NCI-H526 treated with DMSO at 0.1 percent for 48 hours (cell line): ENCODE data around the gene CYP2A6.

Source experiments
- DNase-seq: peaks from one replicate; lab custom pipeline; 2025; lab: John Stamatoyannopoulos, UW

Gene CYP2A6

GRCh38 chr19:40802300-40803169, 47.7 kb downstream of the CYP2A6 start:
- DNase-seq = no peak

GRCh38 chr19:40801426-40802299, 48.6 kb downstream of the CYP2A6 start:
- no peak for DNase-seq

- DNase-seq = no peak
Measured at GRCh38 chr19:40800997-40801377, 49.3 kb downstream of the CYP2A6 start.

- DNase-seq = no peak
Measured at GRCh38 chr19:40800339-40800996, 49.8 kb downstream of the CYP2A6 start.

GRCh38 chr19:40799558-40800338, 50.5 kb downstream of the CYP2A6 start:
- DNase-seq = no peak

- DNase-seq = peak; percentile 98
Measured at GRCh38 chr19:40798683-40799557, 51.3 kb downstream of the CYP2A6 start, which contains the start of gene EGLN2. Gene EGLN2 (plus strand): TSS chr19:40799191. CDS start chr19:40800573, 1,382 bp downstream.

- DNase-seq = peak; percentile 91
Measured at GRCh38 chr19:40797963-40798682, 52.1 kb downstream of the CYP2A6 start.

- DNase-seq = no peak
Measured at GRCh38 chr19:40797166-40797962, 52.9 kb downstream of the CYP2A6 start.
